ENCODE data around the gene LRRC23.

DNA sequence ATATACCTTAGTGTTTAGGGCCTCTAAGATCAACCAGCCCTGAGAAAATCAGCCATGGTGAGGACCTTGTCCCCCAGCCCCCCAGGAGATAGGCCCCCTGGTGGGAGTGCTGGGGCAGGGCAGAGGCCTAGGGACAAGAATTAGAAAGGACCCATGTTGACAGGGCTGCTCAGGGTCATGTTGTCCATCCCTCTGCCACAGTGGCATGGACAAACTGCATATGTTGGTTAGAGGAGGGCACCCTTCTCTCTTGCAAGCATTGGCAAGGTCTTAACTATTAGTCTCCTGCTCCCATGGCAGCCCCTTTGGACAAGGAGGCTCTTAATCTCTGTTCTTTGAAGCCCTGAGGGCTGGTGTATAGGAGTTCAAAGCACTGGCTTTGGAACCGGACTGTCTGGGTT is 45.8 kb downstream of the LRRC23 start:
- no peak for TF ChIP-seq CTCF (IDR thresholded peaks at IDR 0.05)
- no peak for TF ChIP-seq POLR2A (IDR thresholded peaks at IDR 0.05)
